Hepatocyte (in vitro differentiated cells): ENCODE measurements around the gene MLPH.

Experiments used
- EZH2 ChIP-seq: fragments of 200-600 bp; sonication (generic); IDR thresholded peaks from 2 replicates; pipeline ENCODE4 v1.6.1; 2016; ENCODE audit warnings: antibody characterized with exemption, mild to moderate bottlenecking, borderline replicate concordance
- EZH2phosphoT487 ChIP-seq: fragments of 200-600 bp; sonication (generic); IDR thresholded peaks from one replicate; pipeline ENCODE4 v1.6.1; 2018; ENCODE audit warnings: antibody characterized with exemption, mild to moderate bottlenecking, low read depth, moderate library complexity; ENCODE audit not compliant: unreplicated experiment, severe bottlenecking
- TF ChIP-seq, protein P1 (sequence below): fragments of 200-600 bp; sonication (generic); IDR thresholded peaks from 2 replicates; pipeline ENCODE4 v1.5.1; 2016; ENCODE audit warnings: antibody characterized with exemption, mild to moderate bottlenecking; ENCODE audit not compliant: poor library complexity

GRCh38 chr2:237497838-237498186 lies 10.8 kb downstream of the MLPH start:
- TF ChIP-seq, protein P1, sequence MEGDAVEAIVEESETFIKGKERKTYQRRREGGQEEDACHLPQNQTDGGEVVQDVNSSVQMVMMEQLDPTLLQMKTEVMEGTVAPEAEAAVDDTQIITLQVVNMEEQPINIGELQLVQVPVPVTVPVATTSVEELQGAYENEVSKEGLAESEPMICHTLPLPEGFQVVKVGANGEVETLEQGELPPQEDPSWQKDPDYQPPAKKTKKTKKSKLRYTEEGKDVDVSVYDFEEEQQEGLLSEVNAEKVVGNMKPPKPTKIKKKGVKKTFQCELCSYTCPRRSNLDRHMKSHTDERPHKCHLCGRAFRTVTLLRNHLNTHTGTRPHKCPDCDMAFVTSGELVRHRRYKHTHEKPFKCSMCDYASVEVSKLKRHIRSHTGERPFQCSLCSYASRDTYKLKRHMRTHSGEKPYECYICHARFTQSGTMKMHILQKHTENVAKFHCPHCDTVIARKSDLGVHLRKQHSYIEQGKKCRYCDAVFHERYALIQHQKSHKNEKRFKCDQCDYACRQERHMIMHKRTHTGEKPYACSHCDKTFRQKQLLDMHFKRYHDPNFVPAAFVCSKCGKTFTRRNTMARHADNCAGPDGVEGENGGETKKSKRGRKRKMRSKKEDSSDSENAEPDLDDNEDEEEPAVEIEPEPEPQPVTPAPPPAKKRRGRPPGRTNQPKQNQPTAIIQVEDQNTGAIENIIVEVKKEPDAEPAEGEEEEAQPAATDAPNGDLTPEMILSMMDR: no peak
- TF ChIP-seq EZH2 (no peak), EZH2phosphoT487 (no peak)
